GM23338 (cell line): ENCODE data around the gene SVIL. TPM values are rescaled to one million over a fixed set of nuclear protein-coding genes. Genes with fewer than 3 reads are reported as not detected.

Experiments
- ATAC-seq: fragments of 200-7000 bp; cut with Tn5 transposase; 3 replicates; pipeline ENCODE4 v1.9.1; 2020
- DNase-seq: peaks from one replicate; pipeline ENCODE4 v3.0.0-alpha.2; 2015; ENCODE audit warnings: low spot score
- H2AFZ ChIP-seq: fragments of 200-600 bp; sonication (generic); 2 replicates; pipeline ENCODE4 v1.8.0; 2016; ENCODE audit warnings: antibody characterized with exemption, mild to moderate bottlenecking, moderate library complexity
- H3F3A ChIP-seq: fragments of 200-600 bp; sonication (generic); replicated peaks from 2 replicates; pipeline ENCODE4 v1.8.0; 2017; ENCODE audit warnings: antibody characterized with exemption, mixed run types, low read depth
- H3K27ac ChIP-seq: fragments of 200-600 bp; sonication (generic); 2 replicates; pipeline ENCODE4 v1.6.1; 2016; ENCODE audit warnings: low read depth
- H3K27me3 ChIP-seq: fragments of 200-600 bp; sonication (generic); 2 replicates; pipeline ENCODE4 v1.8.0; 2016; ENCODE audit warnings: mild to moderate bottlenecking, mixed run types, moderate library complexity; ENCODE audit not compliant: insufficient read depth
- H3K36me3 ChIP-seq: fragments of 200-600 bp; sonication (generic); 2 replicates; pipeline ENCODE4 v1.8.0; 2016; ENCODE audit warnings: mild to moderate bottlenecking; ENCODE audit not compliant: insufficient read depth
- H3K4me1 ChIP-seq: fragments of 200-600 bp; sonication (generic); 2 replicates; pipeline ENCODE4 v1.8.0; 2016; ENCODE audit warnings: mild to moderate bottlenecking, moderate library complexity; ENCODE audit not compliant: insufficient read depth
- H3K4me2 ChIP-seq: fragments of 200-600 bp; sonication (generic); 2 replicates; pipeline ENCODE4 v1.7.1; 2017; ENCODE audit warnings: mixed run types
- H3K4me3 ChIP-seq: fragments of 200-600 bp; sonication (generic); 2 replicates; pipeline ENCODE4 v1.6.1; 2016; ENCODE audit warnings: mixed run types
- H3K79me2 ChIP-seq: fragments of 200-600 bp; sonication (generic); replicated peaks from 2 replicates; pipeline ENCODE4 v1.8.0; 2017; ENCODE audit warnings: mild to moderate bottlenecking; ENCODE audit not compliant: insufficient read depth
- H3K9me2 ChIP-seq: fragments of 200-600 bp; sonication (generic); 2 replicates; pipeline ENCODE4 v1.8.0; 2017; ENCODE audit not compliant: insufficient read depth
- H4K20me1 ChIP-seq: fragments of 200-600 bp; sonication (generic); replicated peaks from 2 replicates; pipeline ENCODE4 v1.8.0; 2017; ENCODE audit warnings: mild to moderate bottlenecking; ENCODE audit not compliant: insufficient read depth
- H3K27ac Mint-ChIP-seq: 2 replicates; pipeline ENCODE4 v1.8.0; 2020; ENCODE audit warnings: inconsistent platforms, mild to moderate bottlenecking, moderate library complexity, mixed read lengths
- H3K27me3 Mint-ChIP-seq: 3 replicates; pipeline ENCODE4 v1.8.0; 2022; ENCODE audit warnings: low read depth, mild to moderate bottlenecking, moderate library complexity, mixed read lengths, inconsistent platforms; ENCODE audit not compliant: insufficient read depth, poor library complexity
- H3K36me3 Mint-ChIP-seq: 3 replicates; pipeline ENCODE4 v1.8.0; 2021; ENCODE audit warnings: low read depth, mild to moderate bottlenecking, inconsistent platforms, moderate library complexity, mixed read lengths
- H3K4me1 Mint-ChIP-seq: 3 replicates; pipeline ENCODE4 v1.8.0; 2020; ENCODE audit warnings: mild to moderate bottlenecking, inconsistent platforms, mixed read lengths
- H3K4me3 Mint-ChIP-seq: 3 replicates; pipeline ENCODE4 v1.8.0; 2021; ENCODE audit warnings: moderate library complexity, mild to moderate bottlenecking, inconsistent platforms, mixed read lengths
- H3K9me3 Mint-ChIP-seq: 3 replicates; pipeline ENCODE4 v1.8.0; 2020; ENCODE audit warnings: moderate library complexity, mild to moderate bottlenecking, inconsistent platforms, mixed read lengths
- CREB1 ChIP-seq: fragments of 250-450 bp; sonication (Bioruptor Pico); IDR thresholded peaks from 2 replicates; pipeline ENCODE4 v1.5.0; 2020; ENCODE audit warnings: low read depth, mild to moderate bottlenecking, moderate library complexity
- CTCF ChIP-seq, 2 experiments: fragments of 200-600 bp in 1 of 2; sonication (generic) in 1 of 2; conservative IDR thresholded peaks; 2 replicates each; pipeline versions ENCODE4 v1.5.1 to v1.6.1; 2016 to 2017; ENCODE audit warnings: antibody characterized with exemption in 2 of 2, low read depth in 2 of 2, mild to moderate bottlenecking in 2 of 2, moderate library complexity in 1 of 2
- ETS1 ChIP-seq: IDR thresholded peaks from 2 replicates; pipeline ENCODE4 v1.6.1; 2016; ENCODE audit warnings: antibody characterized with exemption
- EZH2 ChIP-seq: fragments of 200-600 bp; sonication (generic); IDR thresholded peaks from one replicate; pipeline ENCODE4 v1.8.0; 2017; ENCODE audit warnings: antibody characterized with exemption, mild to moderate bottlenecking, low read depth; ENCODE audit not compliant: unreplicated experiment
- EZH2phosphoT487 ChIP-seq: fragments of 200-600 bp; sonication (generic); IDR thresholded peaks from one replicate; pipeline ENCODE4 v1.8.1; 2018; ENCODE audit warnings: antibody characterized with exemption; ENCODE audit not compliant: unreplicated experiment
- JUNB ChIP-seq: IDR thresholded peaks from one replicate; pipeline ENCODE4 v1.6.1; 2016; ENCODE audit warnings: antibody characterized with exemption; ENCODE audit not compliant: unreplicated experiment
- NANOG ChIP-seq: IDR thresholded peaks from 2 replicates; pipeline ENCODE4 v1.6.1; 2016; ENCODE audit warnings: antibody characterized with exemption, borderline replicate concordance
- POLR2AphosphoS5 ChIP-seq: IDR thresholded peaks from 2 replicates; pipeline ENCODE4 v1.6.1; 2016; ENCODE audit warnings: antibody characterized with exemption, low read depth
- REST ChIP-seq: IDR thresholded peaks from one replicate; pipeline ENCODE4 v1.6.1; 2018; ENCODE audit warnings: antibody characterized with exemption; ENCODE audit not compliant: unreplicated experiment
- STAT1 ChIP-seq: IDR thresholded peaks from one replicate; pipeline ENCODE4 v1.6.1; 2016; ENCODE audit warnings: antibody characterized with exemption; ENCODE audit not compliant: unreplicated experiment
- ZNF114 ChIP-seq: fragments of 250-450 bp; sonication (Bioruptor Pico); IDR thresholded peaks from 2 replicates; pipeline ENCODE4 v1.5.0; 2020; ENCODE audit warnings: mild to moderate bottlenecking, moderate library complexity
- ZNF331 ChIP-seq: fragments of 250-450 bp; sonication (Bioruptor Pico); IDR thresholded peaks from 2 replicates; pipeline ENCODE4 v1.5.0; 2020; ENCODE audit warnings: low read depth, mild to moderate bottlenecking, moderate library complexity
- ZNF462 ChIP-seq: fragments of 250-450 bp; sonication (Bioruptor Pico); IDR thresholded peaks from 2 replicates; pipeline ENCODE4 v1.5.0; 2020; ENCODE audit warnings: mild to moderate bottlenecking, moderate library complexity
- polyA plus RNA-seq: library from polyadenylated mRNA; unstranded; fragments of >200 nt; fragmentation: Nextera tagmentation; extraction: Ambion mirVana; gene quantifications from 2 replicates; pipeline ENCODE4 v1.2.1, GENCODE V29; 2016
- total RNA-seq: library from RNA; depleted of rRNA; stranded (reverse); fragments of >200 nt; shearing (Covaris generic); gene quantifications from 2 replicates; pipeline ENCODE4 v1.2.3, GENCODE V29; 2014

SVIL gene
- total and polyA plus RNA-seq, 2 experiments from 2014 or later, result 8.8 to 34.9 TPM

- Histone ChIP-seq H3K27ac (no peak overlapping the region), H3K4me2 (no peak overlapping the region), H3F3A (no peaks in the 10 kb centered on the region), H4K20me1 (0 out of 2 replicates have a peak, but pooled peaks cover 5% of the 10 kb centered on the region), H3K9me2 (no peaks in the 10 kb centered on the region), H2AFZ (no peak overlapping the region), H3K4me3 (no peak overlapping the region), H3K36me3 (no peaks in the 10 kb centered on the region), H3K79me2 (no peaks in the 10 kb centered on the region), H3K27me3 (no peaks in the 10 kb centered on the region), H3K4me1 (no peaks in the 10 kb centered on the region; the same call in 1 of the 2 replicates)
- Mint-ChIP-seq H3K36me3 (no peaks in the 10 kb centered on the region; the same call in 2 of the 3 replicates), H3K9me3 (no peaks in the 10 kb centered on the region), H3K4me1 (peaks cover 10% of the 10 kb centered on the region; the same call in 2 of the 3 replicates), H3K27ac (no peak overlapping the region), H3K27me3 (peaks cover 1% of the 10 kb centered on the region), H3K4me3 (no peak overlapping the region)
- DNase-seq, result no peak
- TF ChIP-seq CTCF (conservative IDR thresholded peaks at IDR 0.05; ENCODE audit: low read depth in 2 of 2) (no peak), NANOG (no peak), ZNF114 (CRISPR knock-in tag) (no peak), ZNF331 (no peak), POLR2AphosphoS5 (no peak), EZH2 (no peak), REST (no peak), ZNF462 (CRISPR knock-in tag) (no peak), ETS1 (no peak), JUNB (no peak), EZH2phosphoT487 (no peak), CREB1 (CRISPR knock-in tag) (no peak), STAT1 (no peak)
- no peak for ATAC-seq
These were observed 182.2 kb downstream of the SVIL start for GRCh38 chr10:29452546-29452945.
